SK-N-SH (cell line): ENCODE measurements around the gene PLCB1. TPM values are rescaled to one million over a fixed set of nuclear protein-coding genes. Genes with fewer than 3 reads are reported as not detected.

Experiments
- CTCF ChIA-PET: fragments of 300-600, 350-600 bp; formaldehyde crosslinking; extraction: SDS; loops from one replicate; lab custom pipeline; 2021; lab: Yijun Ruan, JAX
- POLR2A ChIA-PET: fragments of 350-600 bp; sonication (Branson Sonifier 250); formaldehyde crosslinking; extraction: SDS; loops from one replicate; lab custom pipeline; 2020; ENCODE audit warnings: antibody characterized with exemption, inconsistent platforms; lab: Yijun Ruan, JAX
- DNase-seq: peaks from one replicate; pipeline ENCODE4 v3.0.0; 2012
- H2AFZ ChIP-seq: fragments of 200-600 bp; sonication (generic); 2 replicates; pipeline ENCODE4 v1.8.1; 2016; ENCODE audit warnings: antibody characterized with exemption, mild to moderate bottlenecking, low read depth
- H3F3A ChIP-seq: fragments of 200-600 bp; sonication (generic); replicated peaks from 2 replicates; pipeline ENCODE3; 2016; ENCODE audit warnings: antibody characterized with exemption, mild to moderate bottlenecking; ENCODE audit not compliant: insufficient read depth
- H3K27ac ChIP-seq, 2 experiments: fragments of 200-500 bp in 1 of 2; fragments of 200-600 bp in 1 of 2; sonication (Bioruptor generic) in 1 of 2; sonication (generic), shearing (Covaris generic) in 1 of 2; 2 replicates each; pipeline versions ENCODE4 v1.5.1 to v1.6.1; 2014 to 2016; ENCODE audit warnings: low read depth in 2 of 2, inconsistent platforms in 1 of 2, low read length in 1 of 2, mild to moderate bottlenecking in 1 of 2, mixed read lengths in 1 of 2
- H3K27me3 ChIP-seq: fragments of 200-600 bp; sonication (generic), shearing (Covaris generic); 2 replicates; pipeline ENCODE4 v1.6.1; 2016; ENCODE audit warnings: mixed run types; ENCODE audit not compliant: insufficient read depth
- H3K36me3 ChIP-seq, 2 experiments: fragments of 200-500 bp in 1 of 2; fragments of 200-600 bp in 1 of 2; sonication (Bioruptor generic) in 1 of 2; sonication (generic) in 1 of 2; replicated peaks in 1 of 2; 2 replicates each; pipeline versions ENCODE3 to v1.5.1; 2014 to 2016; ENCODE audit warnings: low read length in 1 of 2, mild to moderate bottlenecking in 1 of 2; ENCODE audit not compliant: insufficient read depth in 2 of 2, control insufficient read depth in 1 of 2
- H3K4me1 ChIP-seq, 2 experiments: fragments of 200-500 bp in 1 of 2; fragments of 200-600 bp in 1 of 2; sonication (Bioruptor generic) in 1 of 2; sonication (generic), shearing (Covaris generic) in 1 of 2; 2 replicates each; pipeline versions ENCODE4 v1.5.1 to v1.6.1; 2014 to 2016; ENCODE audit warnings: low read depth in 1 of 2, low read length in 1 of 2, mixed run types in 1 of 2; ENCODE audit not compliant: insufficient read depth in 2 of 2, control insufficient read depth in 1 of 2
- H3K4me2 ChIP-seq: fragments of 200-600 bp; sonication (generic), shearing (Covaris generic); 2 replicates; pipeline ENCODE4 v1.6.1; 2017; ENCODE audit warnings: mixed run types
- H3K4me3 ChIP-seq, 2 experiments: fragments of 200-500 bp in 1 of 2; fragments of 200-600 bp in 1 of 2; sonication (Bioruptor generic) in 1 of 2; sonication (generic), shearing (Covaris generic) in 1 of 2; 2 replicates each; pipeline versions ENCODE4 v1.5.1 to v1.8.1; 2014 to 2016; ENCODE audit warnings: low read depth in 2 of 2, inconsistent platforms in 1 of 2, low read length in 1 of 2, mild to moderate bottlenecking in 1 of 2, mixed read lengths in 1 of 2, moderate library complexity in 1 of 2
- H3K79me2 ChIP-seq: fragments of 200-600 bp; sonication (generic); 2 replicates; pipeline ENCODE4 v1.8.1; 2017; ENCODE audit warnings: mild to moderate bottlenecking; ENCODE audit not compliant: insufficient read depth
- H3K9ac ChIP-seq: fragments of 200-600 bp; sonication (generic); 2 replicates; pipeline ENCODE4 v1.6.1; 2017; ENCODE audit warnings: mixed run types
- H3K9me2 ChIP-seq: fragments of 200-600 bp; sonication (generic); 2 replicates; pipeline ENCODE4 v1.6.1; 2017; ENCODE audit warnings: mixed run types
- H3K9me3 ChIP-seq: fragments of 200-600 bp; sonication (generic); 2 replicates; pipeline ENCODE4 v1.6.1; 2017; ENCODE audit warnings: mixed run types, mild to moderate bottlenecking, moderate library complexity
- H4K20me1 ChIP-seq: fragments of 200-600 bp; sonication (generic); 2 replicates; pipeline ENCODE4 v1.6.1; 2017; ENCODE audit warnings: mild to moderate bottlenecking, mixed run types; ENCODE audit not compliant: insufficient read depth
- CHD2 ChIP-seq: fragments of 150-350 bp; IDR thresholded peaks from 2 replicates; pipeline ENCODE4 v1.6.1; 2018; ENCODE audit warnings: low read length; ENCODE audit not compliant: partially characterized antibody
- FOSL2 ChIP-seq: IDR thresholded peaks from 2 replicates; pipeline ENCODE4 v1.4.0; 2012; ENCODE audit warnings: low read depth, mild to moderate bottlenecking, moderate library complexity, borderline replicate concordance
- FOXJ3 ChIP-seq: sonication (generic); formaldehyde crosslinking; IDR thresholded peaks from 2 replicates; pipeline ENCODE4 v1.5.1; 2020; ENCODE audit warnings: mild to moderate bottlenecking, missing genetic modification reagents
- FOXM1 ChIP-seq: IDR thresholded peaks from 2 replicates; pipeline ENCODE4 v1.4.0; 2012; ENCODE audit warnings: low read depth, mild to moderate bottlenecking
- IRF3 ChIP-seq: fragments of 150-350 bp; IDR thresholded peaks from 2 replicates; pipeline ENCODE4 v1.6.1; 2016; ENCODE audit warnings: mild to moderate bottlenecking, low read depth, low read length
- JUND ChIP-seq: IDR thresholded peaks from 2 replicates; pipeline ENCODE4 v1.4.0; 2012
- MAX ChIP-seq: IDR thresholded peaks from 2 replicates; pipeline ENCODE4 v1.4.0; 2012; ENCODE audit warnings: low read depth
- MEF2A ChIP-seq: IDR thresholded peaks from 2 replicates; pipeline ENCODE4 v1.4.0; 2012; ENCODE audit warnings: low read depth, borderline replicate concordance
- MXI1 ChIP-seq: IDR thresholded peaks from 2 replicates; pipeline ENCODE4 v1.6.1; 2012; ENCODE audit warnings: mild to moderate bottlenecking, low read depth, low read length, improper control_type of control experiment
- NFIC ChIP-seq: IDR thresholded peaks from 2 replicates; pipeline ENCODE4 v1.4.0; 2012; ENCODE audit warnings: borderline replicate concordance
- RCOR1 ChIP-seq: fragments of 150-350 bp; IDR thresholded peaks from 2 replicates; pipeline ENCODE4 v1.6.1; 2017; ENCODE audit warnings: antibody characterized with exemption, low read length
- RFX5 ChIP-seq: IDR thresholded peaks from 2 replicates; pipeline ENCODE4 v1.6.1; 2012; ENCODE audit warnings: mild to moderate bottlenecking, improper control_type of control experiment, low read length
- SIN3A ChIP-seq: IDR thresholded peaks from 2 replicates; pipeline ENCODE4 v1.6.1; 2012; ENCODE audit warnings: low read depth, mild to moderate bottlenecking, low read length, moderate library complexity, borderline replicate concordance
- SMC3 ChIP-seq: IDR thresholded peaks from 2 replicates; pipeline ENCODE4 v1.6.1; 2012; ENCODE audit warnings: low read depth, low read length, improper control_type of control experiment
- TCF12 ChIP-seq: IDR thresholded peaks from 2 replicates; pipeline ENCODE4 v1.4.0; 2012
- USF2 ChIP-seq: fragments of 150-350 bp; IDR thresholded peaks from 2 replicates; pipeline ENCODE4 v1.6.1; 2017; ENCODE audit warnings: antibody characterized with exemption, low read length, low read depth, borderline replicate concordance
- YY1 ChIP-seq: IDR thresholded peaks from 2 replicates; pipeline ENCODE4 v1.4.0; 2012; ENCODE audit warnings: low read depth, mild to moderate bottlenecking
- ZBTB33 ChIP-seq: IDR thresholded peaks from 2 replicates; pipeline ENCODE4 v1.4.0; 2012; ENCODE audit warnings: low read depth, borderline replicate concordance
- WGBS: methylation state at CpG from one replicate; pipeline ENCODE4 v1.1.6; 2017; ENCODE audit warnings: low lambda C conversion rate; 5-methylcytosine and 5-hydroxymethylcytosine counted together
- polyA plus RNA-seq, 3 experiments: library from polyadenylated mRNA; depleted of rRNA; stranded (reverse); fragments of >200 nt; gene quantifications; 2 replicates each; pipeline ENCODE4 v1.2.3, GENCODE V29; 2012

Gene PLCB1
- polyA plus RNA-seq, 1 of the 3 experiments (the other 2 are of a cell fraction): 10.5 TPM

GRCh38 chr20:8131598-8132483, at the start of gene PLCB1 (continued):
- TF ChIP-seq MXI1: 0 out of 2 replicates have a peak, but pooled peaks have one; percentile 8
- no peak for TF ChIP-seq JUND

- TF ChIP-seq USF2 (no peak), CHD2 (no peak)
- ChIA-PET POLR2A (no interaction called here), CTCF (interaction anchor here (0.8 to 1.9 kb wide), 2 partner anchors 10 to 159 kb away, joined by 3 to 8 read pairs; no protein-coding TSS in a partner anchor)
- Histone ChIP-seq H3F3A (peaks cover 6% of the 10 kb centered on the region), H4K20me1 (no peaks in the 10 kb centered on the region), H2AFZ (no peak overlapping the region), H3K27ac (peak overlapping the region in 1 of 2 experiments; percentile 6; a peak in 1 of 4 replicates), H3K4me1 (peaks cover 0 to 4% of the 10 kb centered on the region in 2 experiments; a peak in 2 of 4 replicates), H3K36me3 (no peaks in the 10 kb centered on the region), H3K27me3 (no peaks in the 10 kb centered on the region), H3K4me2 (no peak overlapping the region), H3K9me3 (no peaks in the 10 kb centered on the region), H3K9me2 (no peaks in the 10 kb centered on the region), H3K4me3 (no peak overlapping the region), H3K79me2 (no peaks in the 10 kb centered on the region), H3K9ac (no peak overlapping the region)
- DNase-seq: no peak
These were observed 49.1 kb upstream of the PLCB1 start for GRCh38 chr20:8082989-8083388.

- no peaks in the 10 kb centered on the region for H3K9me3 ChIP-seq
- no peaks in the 10 kb centered on the region; the same call in 1 of the 2 replicates for H3K9me2 ChIP-seq
- H3K9ac ChIP-seq: no peak overlapping the region
- H3K79me2 ChIP-seq: no peaks in the 10 kb centered on the region
- no peak overlapping the region for H3K4me3 ChIP-seq
- H2AFZ ChIP-seq: 0 out of 2 replicates have a peak overlapping the region, but pooled peaks have one; percentile 14
- no peaks in the 10 kb centered on the region for H3K36me3 ChIP-seq
- H3F3A ChIP-seq: no peaks in the 10 kb centered on the region
- CTCF ChIA-PET: interaction anchor here (0.8 to 2.0 kb wide), 4 partner anchors 10 to 632 kb away, joined by 3 to 9 read pairs (median 4); no protein-coding TSS in a partner anchor
- no peaks in the 10 kb centered on the region for H4K20me1 ChIP-seq
- 80% methylated on average over 5 of the region's 5 CpGs for WGBS
- no peaks in the 10 kb centered on the region for H3K27me3 ChIP-seq
- no peak for TF ChIP-seq TCF12
- no peak for TF ChIP-seq RCOR1
- TF ChIP-seq SMC3: no peak
- TF ChIP-seq ZBTB33: no peak
- no peak for TF ChIP-seq JUND
- TF ChIP-seq YY1: no peak
- no peak for TF ChIP-seq MEF2A
- no peak for TF ChIP-seq FOXM1
- no peak for TF ChIP-seq NFIC
- TF ChIP-seq IRF3: no peak
- no peak for TF ChIP-seq MAX
- no peak for TF ChIP-seq SIN3A
- no peak for TF ChIP-seq FOXJ3
- TF ChIP-seq FOSL2: no peak
- no peak for TF ChIP-seq RFX5
- peaks cover 0 to 5% of the 10 kb centered on the region in 2 experiments; a peak in 2 of 4 replicates for H3K4me1 ChIP-seq
- H3K27ac ChIP-seq: no peak overlapping the region
- no peak for DNase-seq
- POLR2A ChIA-PET: no interaction called here
- H3K4me2 ChIP-seq: no peak overlapping the region
These were observed 42.4 kb upstream of the PLCB1 start for GRCh38 chr20:8089668-8090067.
